Right forelimb (tissue), 1 donor: ENCODE data around the gene ITFG2.
A peak's percentile ranks its signal among the peaks of the same experiment; 100 is the strongest.

Experiments used
- DNase-seq: peaks from one replicate; pipeline ENCODE4 v3.0.0-alpha.2; 2018

ITFG2 gene

DNA sequence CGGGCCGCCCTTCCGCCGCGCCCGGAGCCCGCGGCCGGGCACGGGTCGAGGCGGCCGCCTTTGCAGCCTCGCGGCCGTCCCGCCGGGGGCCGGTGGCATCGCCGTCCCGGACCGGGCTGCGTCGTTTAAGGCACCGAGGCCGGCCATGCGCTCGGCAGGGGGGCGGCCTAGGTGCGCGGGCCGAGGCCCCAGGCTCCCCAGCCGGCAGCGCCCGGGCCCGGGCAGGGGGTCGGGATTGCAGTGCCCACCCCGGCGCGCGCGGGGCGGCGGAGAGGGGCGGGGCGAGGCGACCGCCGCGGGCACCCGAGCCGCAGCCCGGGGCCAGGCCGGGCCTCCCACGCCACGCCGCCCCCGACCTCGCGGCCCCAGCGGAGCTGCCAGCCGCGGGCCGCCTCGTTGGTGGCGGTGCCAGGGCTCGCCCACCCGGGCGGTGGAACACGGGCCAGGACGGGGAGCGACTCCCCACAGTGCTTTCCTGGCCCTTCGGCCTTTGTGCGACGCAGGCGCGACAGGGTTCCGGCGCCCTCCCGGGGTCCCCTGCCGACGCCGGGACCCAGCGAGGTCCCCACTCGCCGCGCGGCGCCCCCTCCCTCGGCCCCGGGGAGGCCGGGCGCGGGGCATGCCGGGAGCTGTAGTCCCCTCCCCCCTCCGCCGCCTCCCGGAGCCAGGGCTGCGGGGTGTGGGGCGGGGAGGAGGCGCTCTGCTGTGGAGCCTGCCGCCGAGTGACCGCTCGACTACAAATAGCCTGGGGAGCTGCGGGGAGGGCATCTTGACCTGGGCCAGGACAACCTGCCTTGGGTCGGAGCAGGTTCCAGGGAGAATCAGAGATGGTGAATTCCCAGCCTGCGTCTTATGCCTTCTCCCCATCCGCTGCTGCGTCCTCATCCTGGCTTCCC lies 16.9 kb upstream of the ITFG2 start:
- DNase-seq, result peak; percentile 86

DNA sequence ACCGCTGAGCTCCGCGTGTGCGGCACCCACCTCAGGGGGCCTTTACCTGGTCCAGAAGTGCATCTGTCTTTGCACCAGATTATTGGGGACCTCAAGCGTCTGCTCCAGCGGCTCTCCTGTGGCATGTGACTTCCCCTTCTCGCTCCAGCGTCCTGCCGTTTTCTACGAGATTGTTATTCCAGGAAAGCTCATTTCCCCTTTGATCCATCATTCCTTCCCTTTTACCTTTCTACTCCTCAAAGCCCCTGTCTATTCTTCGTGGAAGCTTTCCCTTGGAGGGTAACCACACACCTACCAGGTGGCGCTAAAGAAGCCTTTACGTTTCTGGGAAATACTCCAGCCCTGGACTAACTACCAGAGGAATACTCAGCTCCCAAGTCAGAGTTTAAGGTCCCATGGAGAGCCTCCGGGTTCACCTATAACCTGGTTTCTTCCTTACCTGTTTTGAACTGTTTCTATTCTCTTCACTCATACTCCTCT lies 16.2 kb upstream of the ITFG2 start:
- no peak for DNase-seq

DNA sequence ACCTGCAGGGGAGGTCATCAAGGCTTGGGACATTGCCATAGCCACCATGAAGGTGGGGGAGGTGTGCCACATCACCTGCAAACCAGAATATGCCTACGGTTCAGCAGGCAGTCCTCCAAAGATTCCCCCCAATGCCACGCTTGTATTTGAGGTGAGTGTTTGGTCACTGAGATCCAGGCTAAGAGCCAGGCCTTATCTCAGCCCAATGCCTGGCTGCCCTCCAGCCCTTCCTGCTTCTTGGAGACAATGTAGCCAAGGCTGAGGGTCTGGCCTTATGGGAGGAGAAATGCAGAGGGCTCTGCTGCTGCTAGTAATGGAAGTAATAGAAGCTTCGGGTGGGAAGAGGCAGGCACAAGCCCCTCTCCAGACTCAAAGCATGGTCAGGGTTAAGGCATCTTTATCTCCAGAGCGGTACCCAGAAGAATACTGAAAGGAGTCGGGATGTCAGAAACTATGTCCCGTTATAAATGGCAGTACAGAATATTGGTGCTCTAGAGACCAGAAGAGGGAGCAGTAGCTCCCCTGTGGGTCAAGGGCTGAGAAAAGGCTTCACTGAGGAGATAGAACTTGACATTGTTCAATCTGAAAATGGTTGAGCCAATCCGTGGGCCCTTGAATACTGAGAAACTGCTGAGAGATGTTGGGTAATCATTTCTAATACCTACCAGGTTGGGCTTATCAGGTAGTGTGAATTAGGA lies 14.6 kb upstream of the ITFG2 start:
- no peak for DNase-seq

DNA sequence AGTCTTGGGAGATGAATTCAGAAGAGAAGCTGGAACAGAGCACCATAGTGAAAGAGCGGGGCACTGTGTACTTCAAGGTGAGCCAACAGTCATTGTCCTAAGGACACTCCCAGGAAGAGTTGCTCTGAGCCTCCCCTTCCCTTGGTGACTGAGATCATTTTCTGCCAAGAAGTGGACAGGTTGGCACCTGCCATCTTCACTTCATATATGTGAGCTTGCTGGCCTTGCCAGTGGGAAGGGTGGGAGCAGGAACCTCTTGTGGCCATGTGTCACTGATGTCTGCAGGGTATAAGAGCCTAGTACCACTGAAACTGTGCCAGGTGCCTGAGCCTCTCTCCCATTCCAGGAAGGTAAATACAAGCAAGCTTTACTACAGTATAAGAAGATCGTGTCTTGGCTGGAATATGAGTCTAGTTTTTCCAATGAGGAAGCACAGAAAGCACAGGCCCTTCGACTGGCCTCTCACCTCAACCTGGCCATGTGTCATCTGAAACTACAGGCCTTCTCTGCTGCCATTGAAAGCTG lies 12.4 kb upstream of the ITFG2 start:
- no peak for DNase-seq

DNA sequence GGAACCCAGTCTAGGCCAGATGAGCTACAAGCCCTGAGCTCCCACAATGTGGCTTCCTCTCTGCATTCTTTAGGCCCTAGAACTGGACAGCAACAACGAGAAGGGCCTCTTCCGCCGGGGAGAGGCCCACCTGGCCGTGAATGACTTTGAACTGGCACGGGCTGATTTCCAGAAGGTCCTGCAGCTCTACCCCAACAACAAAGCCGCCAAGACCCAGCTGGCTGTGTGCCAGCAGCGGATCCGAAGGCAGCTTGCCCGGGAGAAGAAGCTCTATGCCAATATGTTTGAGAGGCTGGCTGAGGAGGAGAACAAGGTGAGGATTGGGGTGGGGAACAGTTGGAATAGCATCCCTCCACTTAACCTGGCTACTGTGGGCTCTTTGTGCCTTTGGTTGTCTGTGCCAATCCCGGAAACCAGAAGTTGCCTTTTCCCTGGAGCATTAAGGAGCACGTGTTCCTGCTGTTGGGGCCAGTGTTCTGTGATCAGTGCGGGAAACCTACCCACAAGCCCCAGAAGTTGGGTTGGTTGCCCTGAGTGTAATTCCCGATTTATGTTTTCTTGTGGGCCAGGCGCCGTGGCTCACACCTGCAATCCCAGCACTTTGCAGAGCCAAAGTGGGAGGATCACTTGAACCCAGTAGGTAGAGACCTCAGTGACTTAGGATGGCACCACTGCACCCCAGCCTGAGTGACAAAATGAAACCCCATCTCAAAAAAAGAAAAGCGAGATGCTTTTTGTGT lies 11.3 kb upstream of the ITFG2 start:
- no peak for DNase-seq

DNA sequence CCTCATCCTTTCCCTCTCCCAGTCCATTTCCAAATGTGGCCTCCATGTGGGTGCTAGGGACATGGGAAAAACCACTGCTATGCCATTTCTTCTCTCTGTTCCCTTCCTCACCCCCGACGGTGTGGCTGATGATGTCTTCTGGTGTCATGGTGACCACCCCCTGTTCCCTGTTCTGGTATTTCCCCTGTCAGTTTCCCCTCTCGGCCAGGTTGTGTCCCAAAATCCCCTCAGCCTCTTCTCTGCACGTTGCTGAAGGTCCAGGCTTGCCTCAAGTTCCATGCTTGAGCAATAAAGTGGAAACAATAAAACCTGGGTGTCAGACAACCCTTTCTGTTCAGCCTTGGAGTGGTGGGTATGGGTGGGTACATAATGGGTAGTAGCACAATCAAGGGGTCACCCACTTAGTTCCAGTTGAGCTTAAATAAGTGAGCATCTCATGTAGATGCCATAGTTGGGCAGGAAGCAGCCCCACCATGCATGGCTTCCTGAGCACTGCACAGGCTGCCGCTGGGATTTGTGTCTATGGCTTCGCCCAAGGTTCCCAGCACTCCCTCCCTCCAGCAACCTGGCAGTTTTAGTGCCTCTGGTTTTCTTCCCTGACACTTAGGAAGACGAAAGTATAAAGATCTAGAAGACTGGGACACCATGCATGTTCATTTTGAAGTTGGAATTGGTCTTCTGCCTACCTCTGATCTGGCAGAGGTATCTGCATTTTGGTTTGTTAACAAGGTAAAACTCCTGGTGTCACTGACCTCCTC lies 8.7 kb upstream of the ITFG2 start:
- DNase-seq, result no peak

DNA sequence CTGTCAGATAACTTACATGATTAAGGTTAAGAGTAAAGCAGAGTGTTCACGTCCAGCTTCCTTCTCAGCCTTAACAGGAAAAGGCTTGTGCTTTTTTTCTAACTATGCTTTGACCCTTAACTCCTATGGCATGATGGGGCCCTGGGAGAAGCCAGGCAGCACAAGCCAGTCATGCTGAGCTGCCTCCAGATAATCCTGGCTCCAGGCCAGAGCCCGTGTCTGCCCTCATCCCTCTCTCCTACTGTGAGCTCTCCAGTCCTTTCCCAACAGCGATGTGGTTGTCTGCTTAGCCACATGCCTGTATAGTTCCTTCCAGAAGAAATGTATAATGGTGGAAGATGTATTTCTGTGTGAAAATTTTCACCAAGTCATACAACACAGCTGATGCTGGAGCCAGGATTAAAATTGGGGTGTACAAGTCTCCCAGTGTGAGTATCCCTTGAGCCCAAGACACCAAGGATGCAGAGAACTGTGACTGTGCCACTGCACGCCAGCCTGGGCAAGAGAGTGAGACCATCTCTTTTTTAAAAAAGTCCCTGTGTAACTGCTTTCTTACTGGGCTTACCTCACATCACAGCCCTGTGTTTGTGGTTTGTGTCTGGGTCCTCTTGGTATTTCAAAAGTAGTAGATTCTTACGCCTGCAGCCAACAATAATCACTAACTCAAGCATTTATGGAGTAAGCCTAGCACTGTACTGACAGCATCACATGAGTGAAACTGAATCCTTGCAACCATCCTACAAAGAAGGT lies 7.9 kb upstream of the ITFG2 start:
- no peak for DNase-seq

DNA sequence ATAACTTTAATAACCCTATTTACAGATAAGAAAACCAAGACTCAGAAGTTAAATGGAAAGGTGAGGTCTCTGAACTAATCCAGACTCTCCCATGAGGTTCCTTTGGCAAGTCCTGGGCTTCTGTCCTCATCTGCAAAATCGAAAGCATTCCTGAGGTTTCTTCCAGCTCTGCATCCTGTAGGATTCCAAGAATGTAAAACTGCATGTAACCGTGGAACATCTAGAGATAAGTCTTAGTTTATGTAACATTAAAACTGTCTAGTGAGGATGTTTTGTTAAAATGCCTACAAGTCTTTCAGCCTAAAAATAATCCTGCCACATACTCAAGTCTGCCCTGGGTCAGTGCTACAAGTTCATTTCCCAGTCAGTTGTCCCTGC lies 7.3 kb upstream of the ITFG2 start:
- no peak for DNase-seq

DNA sequence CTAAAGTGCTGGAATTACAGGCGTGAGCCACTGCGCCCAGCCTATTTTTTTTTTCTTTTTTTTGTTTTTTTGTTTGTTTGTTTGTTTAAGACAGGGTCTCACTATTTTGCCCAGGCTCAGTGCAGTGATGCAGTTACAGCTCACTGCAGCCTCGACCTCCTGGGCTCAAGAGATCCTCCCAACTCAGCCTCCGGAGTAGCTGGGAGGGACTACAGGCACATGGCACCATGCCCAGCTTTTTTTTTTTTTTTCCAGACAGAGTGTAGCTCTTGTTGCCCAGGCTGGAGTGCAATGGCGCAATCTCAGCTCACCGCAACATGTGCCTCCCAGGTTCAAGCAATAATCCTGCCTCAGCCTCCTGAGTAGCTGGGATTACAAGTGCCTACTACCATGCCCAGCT lies 5.8 kb upstream of the ITFG2 start:
- DNase-seq, result no peak

DNA sequence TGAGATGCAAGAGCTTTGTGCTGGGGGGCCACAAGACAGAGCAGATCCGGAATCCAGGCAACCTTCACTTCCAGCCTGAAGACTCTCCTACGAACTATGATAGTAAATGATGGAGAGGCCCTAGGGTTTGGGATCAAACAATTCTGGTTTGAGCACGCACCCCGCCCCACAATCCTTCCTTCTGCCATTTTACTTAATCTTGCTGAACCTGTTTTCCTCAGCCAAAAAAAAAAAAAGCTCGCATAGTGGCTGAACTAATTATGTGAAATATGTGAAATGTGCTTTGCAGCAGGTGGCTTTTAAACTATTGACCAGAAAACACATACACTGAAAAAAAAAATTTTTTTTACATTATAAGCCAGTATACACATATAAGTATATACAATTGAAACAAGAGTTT lies 667 bp upstream of the ITFG2 start:
- DNase-seq, result no peak

DNA sequence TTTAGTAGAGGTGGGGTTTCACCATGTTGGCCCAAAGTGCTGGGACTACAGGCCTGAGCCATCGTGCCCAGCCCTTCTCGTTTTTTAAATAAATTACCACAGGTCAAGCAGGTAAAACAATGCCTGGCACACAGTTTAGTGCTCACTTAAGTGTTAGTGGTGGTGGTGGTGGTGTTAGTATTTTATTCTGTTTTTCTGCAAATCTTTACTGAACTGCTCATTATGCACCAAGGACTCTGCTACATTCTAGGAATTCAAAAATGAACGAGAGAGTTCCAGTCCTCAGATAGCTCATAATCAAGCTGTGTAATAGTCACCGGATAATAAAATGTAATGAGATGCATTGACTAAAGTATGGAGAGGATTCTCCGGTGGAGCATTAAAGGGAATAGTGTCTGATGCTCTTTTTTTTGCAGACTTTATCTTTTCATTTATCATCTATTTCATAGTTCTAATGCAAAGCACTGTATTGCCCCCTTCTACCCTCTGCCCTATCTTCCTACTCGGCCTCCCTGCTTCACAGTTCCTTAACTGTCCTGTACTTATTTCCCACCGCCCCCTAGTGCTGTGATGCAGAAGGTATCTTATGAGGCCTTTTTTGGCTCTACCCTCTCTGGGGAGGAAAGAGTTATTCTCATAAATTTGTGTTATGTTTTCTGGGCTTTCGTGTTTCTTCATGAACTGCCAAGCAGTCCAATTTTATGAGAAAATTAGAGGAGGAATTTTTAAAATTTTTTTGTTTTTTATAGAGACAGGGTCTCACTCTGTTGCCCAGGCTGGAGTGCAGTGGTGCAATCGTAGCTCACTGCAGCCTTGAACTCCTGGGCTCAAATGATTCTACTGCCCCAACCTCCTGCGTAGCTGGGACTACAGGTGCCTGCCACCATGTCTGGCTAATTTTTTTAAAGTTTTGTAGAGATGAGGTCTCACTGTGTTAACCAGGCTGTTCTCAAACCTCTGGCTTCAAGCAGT lies 1.0 kb downstream of the ITFG2 start:
- no peak for DNase-seq

DNA sequence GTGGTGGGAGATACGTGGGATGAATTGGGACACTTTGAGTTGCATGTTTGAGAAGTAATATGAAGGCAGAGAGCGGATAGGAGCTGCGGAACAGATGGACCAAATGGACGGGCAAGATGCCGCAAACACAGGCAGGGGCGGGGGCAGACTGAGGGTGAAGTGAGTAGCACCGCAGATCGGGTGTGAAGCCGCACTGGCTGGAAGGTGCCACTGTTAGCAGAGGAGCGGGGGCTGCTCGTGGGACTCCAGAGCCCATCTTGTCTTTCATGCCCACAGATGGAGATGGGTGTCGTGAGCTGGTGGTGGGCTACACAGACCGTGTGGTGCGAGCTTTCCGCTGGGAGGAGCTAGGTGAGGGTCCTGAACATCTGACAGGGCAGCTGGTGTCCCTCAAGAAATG lies 7.3 kb downstream of the ITFG2 start:
- DNase-seq, result no peak

DNA sequence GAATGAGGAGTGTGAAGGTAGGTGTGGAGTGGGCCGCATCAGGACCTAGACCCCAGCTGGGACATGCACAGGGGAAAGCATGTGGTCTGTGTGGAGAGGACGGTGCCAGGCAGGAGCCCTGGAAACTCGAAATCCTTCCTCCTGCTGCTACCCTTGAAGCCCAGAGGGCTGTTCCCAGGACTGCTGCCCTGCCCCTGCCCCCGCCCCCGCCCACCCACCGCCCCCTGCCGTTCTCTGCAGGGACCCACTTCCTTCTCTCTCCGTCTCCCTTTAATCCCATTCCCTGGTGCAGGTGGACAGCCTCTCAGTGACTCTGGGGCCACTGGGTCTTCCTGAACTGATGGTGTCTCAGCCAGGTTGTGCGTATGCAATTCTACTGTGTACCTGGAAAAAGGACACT lies 8.0 kb downstream of the ITFG2 start:
- DNase-seq, result no peak

DNA sequence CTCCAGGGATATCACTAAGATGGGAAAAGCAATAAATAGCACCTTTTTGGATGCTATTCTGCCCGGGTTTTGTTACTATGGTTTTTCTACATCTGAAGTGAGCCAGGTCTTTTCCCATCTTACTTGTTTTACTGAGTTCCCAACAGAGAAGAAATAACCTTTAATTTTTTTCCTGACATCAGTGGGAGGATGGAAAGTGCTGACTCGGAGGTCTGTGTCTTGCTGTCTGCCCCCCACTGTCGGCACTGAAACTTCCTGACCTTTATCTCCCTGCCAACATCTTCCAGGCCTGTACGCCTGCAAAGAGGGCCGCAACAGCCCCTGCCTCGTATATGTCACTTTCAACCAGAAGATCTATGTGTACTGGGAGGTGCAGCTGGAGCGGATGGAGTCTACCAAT lies 11.0 kb downstream of the ITFG2 start:
- DNase-seq, result no peak

DNA sequence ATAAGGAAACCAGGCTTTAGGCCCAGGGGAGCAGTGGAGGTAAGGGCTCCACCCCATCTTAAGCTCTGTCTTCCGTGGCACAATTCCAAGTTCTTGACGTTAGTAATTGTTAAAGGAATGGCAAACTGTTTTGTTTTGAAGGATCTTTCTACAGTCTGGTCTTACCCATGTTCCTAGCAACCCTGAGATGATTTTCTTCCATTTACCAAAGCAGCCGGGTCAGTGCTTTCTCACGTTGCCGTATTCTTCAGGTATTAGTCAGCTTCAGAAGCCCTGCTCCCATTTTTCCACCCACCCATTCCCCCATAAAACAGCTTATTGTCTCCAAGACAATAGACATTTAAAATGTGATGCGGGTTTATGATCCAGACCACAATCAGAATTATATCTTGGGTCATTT lies 12.1 kb downstream of the ITFG2 start:
- DNase-seq, result no peak

DNA sequence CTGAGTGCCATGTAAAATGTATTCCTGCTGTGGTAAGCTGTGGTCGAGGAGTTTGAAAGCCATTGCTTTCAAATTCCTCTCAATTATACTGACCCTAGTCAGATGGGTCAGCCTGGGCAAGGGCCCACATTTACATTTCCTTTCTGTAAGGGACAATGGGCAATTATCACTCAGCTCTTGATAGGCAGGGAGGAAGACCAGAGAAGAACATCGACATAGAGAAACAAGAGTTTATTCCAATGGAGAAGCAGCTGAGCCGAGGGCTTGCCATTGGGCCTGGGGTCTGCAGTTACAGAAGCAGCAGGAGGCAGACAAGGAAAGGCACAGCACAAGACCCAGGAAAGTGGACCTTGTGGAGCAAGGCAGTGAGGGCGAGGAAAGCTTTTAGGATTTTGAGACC lies 12.7 kb downstream of the ITFG2 start:
- DNase-seq, result no peak

DNA sequence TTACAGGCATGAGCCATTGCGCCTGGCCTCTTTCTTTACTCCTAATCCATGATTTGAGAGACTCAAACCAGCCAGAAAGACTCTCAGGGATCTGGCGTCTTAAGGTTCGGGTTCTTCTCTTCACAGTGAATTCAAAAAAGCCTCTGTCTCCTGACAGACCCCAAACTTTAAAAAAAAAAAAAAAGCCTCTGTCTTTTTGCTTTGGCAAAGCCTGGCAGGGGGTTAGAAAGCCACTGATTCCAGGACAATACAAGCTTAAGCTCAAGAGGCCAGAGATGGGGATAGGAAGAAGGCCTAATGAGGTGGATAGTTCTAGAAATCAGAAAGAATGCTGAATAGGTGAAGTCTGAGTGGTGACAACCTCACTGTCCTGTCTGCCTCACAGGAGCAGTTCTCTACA lies 13.6 kb downstream of the ITFG2 start:
- no peak for DNase-seq

DNA sequence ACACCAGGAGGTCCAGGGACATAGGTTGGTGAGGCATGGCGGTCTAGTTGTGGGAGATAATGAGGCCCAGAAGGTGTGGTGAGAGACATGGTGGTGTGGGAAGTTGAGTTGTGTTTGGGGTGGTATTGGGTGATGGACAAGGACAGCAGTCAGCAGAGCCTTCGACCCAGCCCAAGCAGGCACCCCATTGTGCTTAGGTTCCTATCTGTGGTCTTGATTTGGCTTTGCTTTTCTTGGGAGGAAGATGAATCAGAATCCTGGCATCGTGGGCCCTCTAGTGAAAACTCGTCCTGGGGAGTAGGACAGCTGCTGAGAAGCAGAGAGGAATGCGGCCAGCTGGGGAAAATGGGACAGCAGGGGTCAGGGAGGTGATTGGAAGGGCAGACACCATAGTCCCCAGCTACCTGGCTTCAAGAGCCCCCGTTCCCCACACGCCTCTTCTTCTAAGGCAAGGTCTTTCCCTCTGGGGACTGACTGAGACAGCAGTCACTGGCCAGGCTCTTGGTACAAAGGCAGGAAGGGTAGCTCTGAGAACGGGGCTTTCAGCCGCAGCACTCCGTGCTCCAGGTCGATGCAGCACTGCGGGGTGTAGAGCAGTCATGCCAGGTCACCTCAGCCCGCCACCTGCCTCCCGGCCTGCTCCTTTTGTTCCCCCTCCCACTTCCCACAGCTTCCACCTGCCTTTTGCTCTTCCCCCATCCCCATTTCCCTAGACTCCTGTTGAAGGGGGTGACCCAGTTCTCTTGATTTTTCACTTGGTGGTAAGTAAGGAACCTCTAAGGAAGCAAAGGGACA lies 14.4 kb downstream of the ITFG2 start:
- DNase-seq, result no peak

DNA sequence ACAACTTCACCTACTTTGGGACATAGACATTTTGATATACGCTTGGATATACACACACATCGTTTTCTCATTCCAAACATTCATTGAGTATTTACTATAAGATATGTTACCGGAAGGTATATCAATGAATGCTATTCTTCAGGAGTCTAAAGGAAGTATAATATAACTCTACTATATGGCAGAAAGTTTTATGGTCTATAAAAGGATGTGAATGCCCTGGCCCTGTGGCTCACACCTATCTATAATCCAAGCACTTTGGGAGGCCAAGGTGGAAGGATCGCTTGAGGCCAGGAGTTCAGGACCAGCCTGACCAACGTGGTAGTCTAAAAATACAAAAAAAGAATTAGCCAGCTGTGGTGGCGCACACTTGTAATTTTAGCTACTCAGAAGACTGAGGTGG lies 16.8 kb downstream of the ITFG2 start:
- no peak for DNase-seq
